ENCODE measurements around the gene DDX5. TPM values are rescaled to one million over a fixed set of nuclear protein-coding genes. Genes with fewer than 3 reads are reported as not detected.
A peak's percentile ranks its signal among the peaks of the same experiment; 100 is the strongest.

Gene DDX5
- total and polyA plus RNA-seq, 2 of the 13 experiments (the other 11 are each of a cell fraction or from before 2014, with no cell fraction given) = 503 to 684 TPM

DNA sequence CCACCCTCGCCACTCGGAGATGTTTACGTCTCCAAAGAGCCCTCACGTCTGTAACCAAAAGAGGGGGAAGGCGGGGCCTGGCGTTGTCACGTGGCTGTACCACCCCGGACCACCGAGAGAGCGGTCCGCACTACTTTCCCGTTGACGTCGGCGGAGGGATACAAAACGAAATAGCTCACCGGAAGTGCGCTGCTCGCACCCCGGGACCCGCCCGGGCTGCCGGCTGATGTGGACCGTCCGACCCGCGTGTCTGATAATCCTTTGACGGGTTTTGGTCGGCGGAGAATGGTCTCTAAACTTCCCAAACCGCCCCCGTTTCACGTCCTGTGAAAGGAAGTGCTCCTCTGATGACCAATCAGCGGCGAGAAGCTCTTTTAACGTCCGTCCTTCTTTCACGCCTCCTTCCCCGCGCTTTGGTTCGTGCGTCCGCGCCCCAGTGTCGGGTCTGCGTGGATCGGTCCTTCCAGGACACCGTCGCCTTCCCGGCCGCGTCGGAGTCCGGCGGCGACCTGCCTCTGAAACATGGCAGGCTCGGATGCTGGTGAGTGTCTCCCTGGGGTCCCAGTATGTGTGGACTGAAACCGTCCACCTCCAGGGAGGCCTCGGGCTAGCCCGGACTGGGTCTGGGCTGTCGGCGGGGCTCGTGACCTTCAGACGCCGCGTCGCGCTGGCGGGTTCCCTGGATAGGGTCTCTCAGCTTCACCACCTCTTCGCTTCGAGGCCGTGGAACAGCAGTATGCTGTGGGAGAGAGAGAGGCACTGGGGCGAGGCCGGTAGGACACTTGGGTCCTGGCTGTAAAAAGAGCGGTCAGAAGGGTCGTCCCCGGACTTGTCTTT, 705 bp upstream of the DDX5 start, which contains the start of gene CEP95 (continued):
- no peak for TF ChIP-seq NFE2 (CRISPR knock-in tag; IDR thresholded peaks at IDR 0.05)
- 0 out of 2 replicates have a peak, but pooled peaks have one; percentile 59 for TF ChIP-seq ZNF766 (CRISPR knock-in tag; IDR thresholded peaks at IDR 0.05; ENCODE audit: borderline replicate concordance)
- TF ChIP-seq ZMYM2 (CRISPR knock-in tag; IDR thresholded peaks at IDR 0.05) = peak; percentile 81; the same call in 1 of the 2 replicates
- TF ChIP-seq HNF4A (CRISPR knock-in tag; IDR thresholded peaks at IDR 0.05) = peak; percentile 17; the same call in 1 of the 2 replicates
- TF ChIP-seq TBP (CRISPR knock-in tag; IDR thresholded peaks at IDR 0.05) = no peak
- TF ChIP-seq, protein P1, sequence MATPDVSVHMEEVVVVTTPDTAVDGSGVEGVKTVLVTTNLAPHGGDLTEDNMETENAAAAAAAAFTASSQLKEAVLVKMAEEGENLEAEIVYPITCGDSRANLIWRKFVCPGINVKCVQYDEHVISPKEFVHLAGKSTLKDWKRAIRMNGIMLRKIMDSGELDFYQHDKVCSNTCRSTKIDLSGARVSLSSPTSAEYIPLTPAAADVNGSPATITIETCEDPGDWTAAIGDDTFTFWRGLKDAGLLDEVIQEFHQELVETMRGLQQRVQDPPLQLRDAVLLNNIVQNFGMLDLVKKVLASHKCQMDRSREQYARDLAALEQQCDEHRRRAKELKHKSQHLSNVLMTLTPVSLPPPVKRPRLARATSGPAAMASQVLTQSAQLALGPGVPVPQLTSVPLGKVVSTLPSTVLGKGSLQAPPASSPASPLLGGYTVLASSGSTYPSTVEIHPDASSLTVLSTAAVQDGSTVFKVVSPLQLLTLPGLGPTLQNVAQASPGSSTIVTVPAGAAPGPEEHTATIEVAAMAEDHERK (CRISPR knock-in tag; IDR thresholded peaks at IDR 0.05; ENCODE audit: low read depth) = peak; percentile 82
- TF ChIP-seq THYN1 (CRISPR knock-in tag; IDR thresholded peaks at IDR 0.05; ENCODE audit: borderline replicate concordance, low read depth) = no peak
- TF ChIP-seq, protein P2, sequence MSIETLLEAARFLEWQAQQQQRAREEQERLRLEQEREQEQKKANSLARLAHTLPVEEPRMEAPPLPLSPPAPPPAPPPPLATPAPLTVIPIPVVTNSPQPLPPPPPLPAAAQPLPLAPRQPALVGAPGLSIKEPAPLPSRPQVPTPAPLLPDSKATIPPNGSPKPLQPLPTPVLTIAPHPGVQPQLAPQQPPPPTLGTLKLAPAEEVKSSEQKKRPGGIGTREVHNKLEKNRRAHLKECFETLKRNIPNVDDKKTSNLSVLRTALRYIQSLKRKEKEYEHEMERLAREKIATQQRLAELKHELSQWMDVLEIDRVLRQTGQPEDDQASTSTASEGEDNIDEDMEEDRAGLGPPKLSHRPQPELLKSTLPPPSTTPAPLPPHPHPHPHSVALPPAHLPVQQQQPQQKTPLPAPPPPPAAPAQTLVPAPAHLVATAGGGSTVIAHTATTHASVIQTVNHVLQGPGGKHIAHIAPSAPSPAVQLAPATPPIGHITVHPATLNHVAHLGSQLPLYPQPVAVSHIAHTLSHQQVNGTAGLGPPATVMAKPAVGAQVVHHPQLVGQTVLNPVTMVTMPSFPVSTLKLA (IDR thresholded peaks at IDR 0.05) = peak; percentile 63
- TF ChIP-seq, protein P3, sequence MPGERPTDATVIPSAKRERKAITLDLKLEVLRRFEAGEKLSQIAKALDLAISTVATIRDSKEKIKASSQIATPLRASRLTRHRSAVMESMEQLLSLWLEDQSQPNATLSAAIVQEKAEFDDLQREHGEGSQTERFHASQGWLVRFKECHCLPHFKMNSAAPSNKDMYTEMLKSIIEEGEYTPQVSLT (CRISPR knock-in tag; IDR thresholded peaks at IDR 0.05; ENCODE audit: borderline replicate concordance, low read depth) = no peak; the same call in 1 of the 2 replicates
- TF ChIP-seq ZNF337 (CRISPR knock-in tag; IDR thresholded peaks at IDR 0.05; ENCODE audit: borderline replicate concordance, low read depth) = no peak
- no peak for TF ChIP-seq ZNF530 (CRISPR knock-in tag; IDR thresholded peaks at IDR 0.05; ENCODE audit: low read depth)
- TF ChIP-seq ASH2L (IDR thresholded peaks at IDR 0.05; ENCODE audit: insufficient read length, low read depth, low read length) = peak; percentile 97
- TF ChIP-seq MIER2 (CRISPR knock-in tag; IDR thresholded peaks at IDR 0.05) = no peak
- TF ChIP-seq ZNF614 (CRISPR knock-in tag; IDR thresholded peaks at IDR 0.05; ENCODE audit: borderline replicate concordance) = 0 out of 2 replicates have a peak, but pooled peaks have one; percentile 10
- TF ChIP-seq SAP130 (CRISPR knock-in tag; IDR thresholded peaks at IDR 0.05; ENCODE audit: low read depth) = peak; percentile 88
- TF ChIP-seq SNAPC2 (CRISPR knock-in tag; IDR thresholded peaks at IDR 0.05) = no peak; the same call in 1 of the 2 replicates
- peak; percentile 39 for TF ChIP-seq AGO1 (IDR thresholded peaks at IDR 0.05; ENCODE audit: low read depth, low read length, poor library complexity, severe bottlenecking)
- TF ChIP-seq, protein P4, sequence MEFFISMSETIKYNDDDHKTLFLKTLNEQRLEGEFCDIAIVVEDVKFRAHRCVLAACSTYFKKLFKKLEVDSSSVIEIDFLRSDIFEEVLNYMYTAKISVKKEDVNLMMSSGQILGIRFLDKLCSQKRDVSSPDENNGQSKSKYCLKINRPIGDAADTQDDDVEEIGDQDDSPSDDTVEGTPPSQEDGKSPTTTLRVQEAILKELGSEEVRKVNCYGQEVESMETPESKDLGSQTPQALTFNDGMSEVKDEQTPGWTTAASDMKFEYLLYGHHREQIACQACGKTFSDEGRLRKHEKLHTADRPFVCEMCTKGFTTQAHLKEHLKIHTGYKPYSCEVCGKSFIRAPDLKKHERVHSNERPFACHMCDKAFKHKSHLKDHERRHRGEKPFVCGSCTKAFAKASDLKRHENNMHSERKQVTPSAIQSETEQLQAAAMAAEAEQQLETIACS (CRISPR knock-in tag; IDR thresholded peaks at IDR 0.05) = peak; percentile 50; the same call in 1 of the 2 replicates
- no peak; the same call in 1 of the 2 replicates for TF ChIP-seq ESRRA (CRISPR knock-in tag; IDR thresholded peaks at IDR 0.05; ENCODE audit: low read depth)
- no peak; the same call in 1 of the 2 replicates for TF ChIP-seq ZNF24 (IDR thresholded peaks at IDR 0.05)
- TF ChIP-seq ZNF230 (CRISPR knock-in tag; IDR thresholded peaks at IDR 0.05) = no peak
- TF ChIP-seq ZNF747 (CRISPR knock-in tag; IDR thresholded peaks at IDR 0.05; ENCODE audit: borderline replicate concordance) = peak; percentile 90
- peak; percentile 86 for TF ChIP-seq CHD2 (IDR thresholded peaks at IDR 0.05; ENCODE audit: low read depth, low read length)
- TF ChIP-seq ZNF180 (CRISPR knock-in tag; IDR thresholded peaks at IDR 0.05; ENCODE audit: borderline replicate concordance, low read depth) = no peak; the same call in 1 of the 2 replicates
- TF ChIP-seq CENPT (CRISPR knock-in tag; IDR thresholded peaks at IDR 0.05; ENCODE audit: low read depth) = peak; percentile 93
- no peak; the same call in none of the 2 replicates for TF ChIP-seq FOXO1 (CRISPR knock-in tag; IDR thresholded peaks at IDR 0.05)

Data from HepG2 (cell line).